Epithelial cell of proximal tubule (primary cell): Measurements from ENCODE around the gene NPFF. TPM values are rescaled to one million over a fixed set of nuclear protein-coding genes. Genes with fewer than 3 reads are reported as not detected.

Source experiments
- DNase-seq: peaks from one replicate; pipeline ENCODE4 v3.0.0-alpha.2; 2011; ENCODE audit warnings: low read depth
- H3K4me3 ChIP-seq: 2 replicates; pipeline ENCODE4 v1.5.1; 2011; ENCODE audit warnings: low read depth, mild to moderate bottlenecking, low read length
- total RNA-seq: library from RNA; depleted of rRNA; stranded (reverse); fragments of >200 nt; gene quantifications from 2 replicates; pipeline ENCODE4 v1.2.3, GENCODE V29; 2015
- TF ChIP-seq, protein P1 (sequence below): conservative IDR thresholded peaks from 2 replicates; pipeline ENCODE4 v1.5.1; 2012; ENCODE audit warnings: low read depth, mild to moderate bottlenecking, low read length

Gene NPFF
- total RNA-seq, 1 donor from 2014 or later = not detected

DNA sequence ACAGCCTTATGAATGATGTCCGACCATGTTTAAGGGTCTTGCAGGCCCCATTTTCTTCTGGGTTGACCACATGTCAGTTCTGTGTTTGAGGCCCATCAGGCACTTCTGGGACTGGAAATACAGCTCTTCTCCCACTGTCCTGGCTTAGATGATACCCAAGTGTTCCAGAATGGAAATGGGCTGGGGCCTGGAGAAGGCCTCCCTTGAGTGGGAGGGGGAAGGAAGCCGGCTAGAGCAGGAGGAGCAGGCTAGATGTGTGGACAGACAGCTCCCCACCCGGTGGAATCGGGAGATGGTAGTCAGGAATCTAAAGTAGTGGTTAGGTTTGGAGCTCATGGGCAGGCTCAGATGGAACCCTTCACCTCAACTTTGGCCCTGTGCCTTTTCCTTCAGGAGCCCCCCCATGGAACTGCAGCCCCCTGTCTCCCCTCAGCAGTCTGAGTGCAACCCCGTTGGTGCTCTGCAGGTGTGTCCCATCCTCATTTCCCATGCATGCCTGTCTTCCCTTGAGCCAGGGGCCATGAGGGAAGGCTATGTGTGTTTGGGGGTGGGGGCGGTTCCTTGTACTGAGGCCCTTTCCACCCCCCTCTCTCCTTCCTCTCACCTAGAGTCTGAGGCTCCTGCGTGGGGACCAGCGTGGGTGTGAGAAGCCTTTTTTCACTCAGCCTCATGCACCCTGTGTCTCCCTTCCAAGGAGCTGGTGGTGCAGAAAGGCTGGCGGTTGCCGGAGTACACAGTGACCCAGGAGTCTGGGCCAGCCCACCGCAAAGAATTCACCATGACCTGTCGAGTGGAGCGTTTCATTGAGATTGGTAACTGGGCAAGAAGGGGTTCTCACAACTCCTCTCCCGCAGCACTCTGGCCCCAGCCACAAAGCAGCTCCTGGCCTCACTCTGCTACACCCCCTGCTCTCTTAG is 3.0 kb downstream of the NPFF start:
- DNase-seq = no peak
- TF ChIP-seq, protein P1, sequence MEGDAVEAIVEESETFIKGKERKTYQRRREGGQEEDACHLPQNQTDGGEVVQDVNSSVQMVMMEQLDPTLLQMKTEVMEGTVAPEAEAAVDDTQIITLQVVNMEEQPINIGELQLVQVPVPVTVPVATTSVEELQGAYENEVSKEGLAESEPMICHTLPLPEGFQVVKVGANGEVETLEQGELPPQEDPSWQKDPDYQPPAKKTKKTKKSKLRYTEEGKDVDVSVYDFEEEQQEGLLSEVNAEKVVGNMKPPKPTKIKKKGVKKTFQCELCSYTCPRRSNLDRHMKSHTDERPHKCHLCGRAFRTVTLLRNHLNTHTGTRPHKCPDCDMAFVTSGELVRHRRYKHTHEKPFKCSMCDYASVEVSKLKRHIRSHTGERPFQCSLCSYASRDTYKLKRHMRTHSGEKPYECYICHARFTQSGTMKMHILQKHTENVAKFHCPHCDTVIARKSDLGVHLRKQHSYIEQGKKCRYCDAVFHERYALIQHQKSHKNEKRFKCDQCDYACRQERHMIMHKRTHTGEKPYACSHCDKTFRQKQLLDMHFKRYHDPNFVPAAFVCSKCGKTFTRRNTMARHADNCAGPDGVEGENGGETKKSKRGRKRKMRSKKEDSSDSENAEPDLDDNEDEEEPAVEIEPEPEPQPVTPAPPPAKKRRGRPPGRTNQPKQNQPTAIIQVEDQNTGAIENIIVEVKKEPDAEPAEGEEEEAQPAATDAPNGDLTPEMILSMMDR = no peak
- H3K4me3 ChIP-seq = no peak overlapping the region

DNA sequence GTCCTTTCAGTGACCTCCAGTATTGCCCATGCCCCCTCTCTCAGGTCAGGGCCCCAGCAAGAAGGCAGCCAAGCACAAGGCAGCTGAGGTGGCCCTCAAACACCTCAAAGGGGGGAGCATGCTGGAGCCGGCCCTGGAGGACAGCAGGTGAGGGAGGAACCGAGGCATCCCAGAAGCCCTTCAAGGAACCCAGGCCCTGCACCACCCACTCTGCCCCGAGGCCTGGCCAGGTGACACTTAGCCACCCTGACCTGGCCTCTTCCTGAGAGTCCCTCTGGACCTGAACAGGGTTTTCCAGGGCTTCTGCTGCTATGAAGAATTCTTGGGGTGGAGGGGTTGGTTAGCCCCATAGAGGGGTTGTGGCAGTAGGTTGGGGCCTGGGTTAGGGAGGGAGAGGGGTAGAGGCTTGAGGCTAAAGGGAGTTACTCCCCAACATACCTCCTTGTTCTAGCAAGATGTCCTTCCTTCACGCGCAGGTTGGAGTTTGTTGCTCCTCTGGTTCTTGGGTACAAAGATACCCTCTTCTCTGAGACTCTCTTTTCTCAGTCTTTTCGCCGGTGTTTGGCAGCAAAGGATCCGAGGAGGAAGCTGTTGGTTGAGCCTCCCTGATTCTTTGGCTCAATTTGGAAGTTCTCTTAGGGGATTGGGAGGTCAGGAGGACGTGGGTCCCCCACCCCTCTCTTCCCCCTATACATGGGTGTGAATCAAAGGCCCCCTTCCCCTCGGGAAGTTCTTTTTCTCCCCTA is 4.1 kb downstream of the NPFF start:
- TF ChIP-seq, protein P1 = no peak
- no peak overlapping the region for H3K4me3 ChIP-seq
- no peak for DNase-seq

DNA sequence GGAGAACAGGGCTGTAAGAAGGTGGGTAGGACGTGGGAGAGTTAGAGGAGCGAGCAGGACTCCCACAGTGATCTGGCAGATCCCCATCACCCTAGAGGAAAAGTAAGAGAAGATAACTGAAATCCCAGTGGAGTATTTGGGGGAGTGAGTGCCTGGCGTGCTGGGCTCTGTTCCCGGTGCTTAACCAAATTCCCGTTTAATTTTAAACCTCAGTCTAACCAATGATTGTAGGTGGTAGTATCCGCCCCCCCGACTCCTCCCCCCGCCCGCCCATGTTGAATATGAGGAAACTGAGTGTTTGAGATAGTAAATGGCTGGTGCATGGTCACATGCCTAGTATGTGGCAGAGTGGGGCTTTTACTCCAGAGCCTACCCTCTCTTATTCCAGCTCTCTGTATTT is 5.0 kb downstream of the NPFF start:
- TF ChIP-seq, protein P1 = no peak
- peak overlapping the region; percentile 70 for H3K4me3 ChIP-seq
- no peak for DNase-seq

DNA sequence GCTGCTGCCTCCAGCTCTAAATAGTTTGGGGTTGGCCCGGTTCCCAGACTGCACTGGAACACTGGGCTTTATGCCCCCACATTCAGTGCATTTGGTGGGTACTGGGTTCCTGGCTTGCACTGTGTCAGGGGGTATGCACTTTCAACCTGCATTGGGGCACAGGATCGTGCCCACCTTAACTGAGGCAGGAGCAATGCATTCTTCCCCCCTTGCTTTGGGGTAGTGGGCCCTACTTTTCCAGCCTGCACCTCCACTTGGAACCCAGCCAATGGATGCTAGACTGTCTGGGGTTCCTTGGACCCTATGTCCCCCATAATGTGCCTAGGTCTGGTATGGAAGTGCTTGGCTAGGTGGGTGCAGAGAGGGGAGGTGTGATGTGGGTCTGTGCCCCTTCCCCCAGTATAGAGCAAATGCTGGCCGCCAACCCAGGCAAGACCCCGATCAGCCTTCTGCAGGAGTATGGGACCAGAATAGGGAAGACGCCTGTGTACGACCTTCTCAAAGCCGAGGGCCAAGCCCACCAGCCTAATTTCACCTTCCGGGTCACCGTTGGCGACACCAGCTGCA is 5.6 kb downstream of the NPFF start:
- H3K4me3 ChIP-seq = peak overlapping the region; percentile 70
- no peak for DNase-seq
- TF ChIP-seq, protein P1 = no peak

DNA sequence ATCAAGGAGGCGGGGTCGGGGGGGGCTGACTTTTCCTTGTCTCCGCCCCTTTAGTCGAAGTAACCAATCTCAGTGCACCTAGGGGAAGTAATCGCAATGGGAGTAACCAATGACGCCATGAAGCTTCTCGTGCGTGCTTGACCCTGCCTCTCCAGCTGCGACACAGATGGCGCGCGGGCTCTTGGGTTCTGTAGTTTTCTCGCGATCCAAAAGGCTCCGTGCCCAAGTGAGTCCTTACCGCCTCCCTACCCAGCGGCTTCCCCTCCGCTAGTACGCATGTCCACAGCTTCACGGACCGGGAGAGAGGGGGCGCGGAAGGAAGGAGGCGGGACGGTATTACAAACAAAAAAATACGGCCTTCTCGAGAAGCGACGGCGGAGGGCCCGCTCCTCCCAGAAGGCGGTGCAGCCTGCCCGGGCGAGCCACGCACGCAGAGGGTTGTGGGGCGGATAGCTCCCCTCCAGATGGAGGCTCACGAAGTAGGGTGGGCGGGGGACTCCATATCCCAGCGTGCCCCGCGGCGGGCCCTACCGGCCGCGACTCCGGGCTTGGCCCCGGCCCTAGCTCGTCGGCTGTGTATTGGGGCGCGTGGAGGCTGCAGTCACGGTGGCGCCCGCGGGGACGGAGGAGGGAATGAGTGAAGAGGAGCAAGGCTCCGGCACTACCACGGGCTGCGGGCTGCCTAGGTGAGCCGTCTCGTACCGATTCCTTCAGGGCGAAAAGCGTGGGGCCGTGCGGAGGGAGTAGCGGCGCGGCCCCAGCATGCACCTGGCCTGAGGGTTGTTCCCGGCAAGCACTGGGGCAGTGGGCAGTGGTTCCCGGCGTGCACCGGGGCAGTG is 6.3 kb downstream of the NPFF start, which contains the start of gene TARBP2:
TSS of gene TARBP2 (plus strand) at position 508 of the 839 bp plus-strand sequence. CDS start at position 634, 126 bp downstream.
- TF ChIP-seq, protein P1 = no peak
- peak; percentile 97 for DNase-seq
- H3K4me3 ChIP-seq = peak within 1 kb of the TSS; percentile 70

DNA sequence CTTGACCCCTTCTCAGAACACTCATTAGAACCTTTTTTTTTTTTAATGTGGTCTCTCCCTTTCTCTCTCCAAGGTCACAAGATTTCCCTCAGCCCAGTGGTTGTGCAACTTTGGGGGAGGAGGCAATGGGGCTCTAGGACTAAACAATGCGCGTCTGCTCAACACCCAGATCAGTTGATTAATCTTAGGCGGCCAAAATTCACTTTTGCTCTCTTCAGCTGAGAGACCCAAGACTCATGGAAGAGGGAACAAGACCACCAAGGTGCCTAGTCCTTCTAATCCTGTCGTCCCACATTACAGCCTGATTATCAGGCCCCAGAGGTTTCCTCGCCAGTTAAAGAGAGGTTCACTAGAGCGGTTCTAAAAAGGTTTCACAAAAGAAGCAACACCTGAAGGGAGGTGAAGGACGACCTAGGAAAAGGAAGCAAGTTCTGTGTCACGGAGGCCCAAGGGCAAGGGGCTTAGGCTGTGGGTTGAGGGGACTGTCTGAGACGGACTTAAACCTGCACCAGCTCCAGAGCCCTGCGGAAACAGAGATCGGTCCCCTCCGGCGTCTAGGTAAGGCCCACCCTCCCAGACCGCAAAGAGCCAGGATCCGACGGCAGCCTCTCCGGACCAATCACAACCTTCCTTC is 7.0 kb downstream of the NPFF start:
- TF ChIP-seq, protein P1 = no peak
- H3K4me3 ChIP-seq = peak overlapping the region; percentile 70
- DNase-seq = no peak
